ENCODE results near the gene SCFD2.

SCFD2 gene

DNA sequence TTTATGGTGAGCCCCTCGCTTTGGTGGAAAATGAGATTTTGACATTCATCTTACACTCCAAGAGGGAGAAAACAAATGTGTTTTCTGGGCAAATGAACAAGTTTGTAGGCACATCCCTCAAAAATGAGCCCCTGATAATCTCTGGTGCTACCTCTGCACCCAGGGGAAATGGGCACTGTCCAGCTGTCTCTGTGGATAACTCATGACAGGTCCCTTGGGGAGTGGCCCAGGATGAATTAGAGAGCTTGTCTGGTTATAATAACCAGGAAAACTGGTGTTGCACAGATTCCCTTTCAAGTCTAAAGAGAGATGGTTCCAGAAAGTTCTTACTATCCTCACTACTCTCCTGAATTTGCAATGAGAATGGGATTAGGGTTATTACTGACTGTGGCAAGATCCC, 496.2 kb downstream of the SCFD2 start:
- FAIRE-seq (no peak), DNase-seq (ENCODE audit: insufficient read length, low spot score) (no peak)

DNA sequence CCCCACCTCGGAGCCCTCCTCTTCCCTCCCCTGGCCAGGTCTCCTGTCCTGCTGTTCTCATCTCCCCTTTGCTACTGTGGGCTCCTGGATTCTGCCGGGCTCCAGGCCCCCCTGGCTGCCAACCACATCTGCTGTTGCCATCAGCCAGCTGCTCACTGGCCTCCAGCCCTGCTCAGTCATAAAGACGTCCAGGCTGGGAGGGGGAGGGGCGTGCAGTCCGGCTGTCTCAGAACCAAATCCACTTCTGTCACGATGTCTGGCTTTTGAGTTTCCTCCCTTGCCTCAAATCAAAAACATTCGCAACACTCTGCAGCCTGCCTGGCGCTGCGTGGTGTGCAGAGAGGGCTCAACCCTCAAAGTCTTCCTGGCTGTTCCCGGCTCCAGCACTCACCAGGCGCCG, 496.7 kb downstream of the SCFD2 start:
- FAIRE-seq (no peak), DNase-seq (ENCODE audit: insufficient read length, low spot score) (no peak)

GRCh38 chr4:52868133-52868532, 497.7 kb downstream of the SCFD2 start:
- FAIRE-seq (no peak), DNase-seq (ENCODE audit: insufficient read length, low spot score) (no peak)

GRCh38 chr4:52867163-52867562, 498.7 kb downstream of the SCFD2 start:
- FAIRE-seq (no peak), DNase-seq (ENCODE audit: insufficient read length, low spot score) (no peak)

DNA sequence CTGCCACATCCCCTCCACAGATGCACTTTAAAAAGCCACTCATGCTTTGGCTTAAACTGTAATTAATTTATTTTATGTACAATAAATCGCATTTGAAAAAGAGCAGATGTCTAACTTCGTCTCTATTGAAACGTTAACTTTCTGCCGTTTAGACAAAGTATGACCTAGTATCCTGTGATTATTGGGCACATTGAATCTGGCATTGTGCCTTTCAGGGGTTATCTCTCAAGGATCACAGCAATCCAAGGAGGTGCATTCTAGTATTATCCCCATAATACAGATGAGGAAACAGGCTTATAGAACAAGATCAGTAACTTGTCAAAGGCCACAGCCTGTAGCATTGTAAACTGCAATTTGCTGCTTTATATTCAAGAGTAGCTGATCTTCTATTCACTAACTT, 499.1 kb downstream of the SCFD2 start:
- FAIRE-seq (no peak), DNase-seq (ENCODE audit: insufficient read length, low spot score) (no peak)

- FAIRE-seq, result no peak
- DNase-seq (ENCODE audit: insufficient read length, low spot score), result no peak
These were observed 500.6 kb downstream of the SCFD2 start for GRCh38 chr4:52865300-52865699.

GRCh38 chr4:52864793-52865192, 501.1 kb downstream of the SCFD2 start:
- no peak for FAIRE-seq
- no peak for DNase-seq (ENCODE audit: insufficient read length, low spot score)

- FAIRE-seq, result no peak
These were observed 502.5 kb downstream of the SCFD2 start for GRCh38 chr4:52863324-52863723.

DNA sequence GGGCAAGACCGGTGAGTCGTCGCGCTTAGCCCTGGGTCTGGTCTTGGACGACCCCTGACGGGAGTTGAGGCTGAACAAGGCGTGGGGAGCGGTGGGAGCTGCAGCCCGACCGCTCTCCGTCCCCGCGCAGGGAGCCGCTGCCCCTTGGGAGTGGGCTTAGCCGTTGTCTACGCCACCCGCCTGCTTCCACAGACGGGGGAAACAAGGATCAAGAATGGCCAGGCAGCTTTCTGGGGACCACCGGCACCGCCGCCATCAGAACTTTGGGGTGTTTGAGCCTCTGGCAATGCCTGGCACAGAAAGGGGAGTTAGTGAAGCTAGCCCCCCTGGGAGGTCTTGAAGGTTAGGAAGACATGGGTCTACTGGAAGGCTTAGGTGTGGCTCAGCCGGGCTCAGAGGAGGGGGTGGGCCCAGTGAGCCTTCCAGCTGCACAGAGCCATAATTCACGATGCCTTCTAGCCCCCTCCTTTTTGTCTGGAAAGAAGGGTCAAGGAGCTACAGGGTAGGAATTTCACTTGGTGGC, 503.2 kb downstream of the SCFD2 start:
- FAIRE-seq, result no peak
- DNase-seq (ENCODE audit: insufficient read length, low spot score), result no peak

More at GRCh38 chr4:52863324-52863723, 502.5 kb downstream of the SCFD2 start:
- no peak for DNase-seq (ENCODE audit: insufficient read length, low spot score)

DNA sequence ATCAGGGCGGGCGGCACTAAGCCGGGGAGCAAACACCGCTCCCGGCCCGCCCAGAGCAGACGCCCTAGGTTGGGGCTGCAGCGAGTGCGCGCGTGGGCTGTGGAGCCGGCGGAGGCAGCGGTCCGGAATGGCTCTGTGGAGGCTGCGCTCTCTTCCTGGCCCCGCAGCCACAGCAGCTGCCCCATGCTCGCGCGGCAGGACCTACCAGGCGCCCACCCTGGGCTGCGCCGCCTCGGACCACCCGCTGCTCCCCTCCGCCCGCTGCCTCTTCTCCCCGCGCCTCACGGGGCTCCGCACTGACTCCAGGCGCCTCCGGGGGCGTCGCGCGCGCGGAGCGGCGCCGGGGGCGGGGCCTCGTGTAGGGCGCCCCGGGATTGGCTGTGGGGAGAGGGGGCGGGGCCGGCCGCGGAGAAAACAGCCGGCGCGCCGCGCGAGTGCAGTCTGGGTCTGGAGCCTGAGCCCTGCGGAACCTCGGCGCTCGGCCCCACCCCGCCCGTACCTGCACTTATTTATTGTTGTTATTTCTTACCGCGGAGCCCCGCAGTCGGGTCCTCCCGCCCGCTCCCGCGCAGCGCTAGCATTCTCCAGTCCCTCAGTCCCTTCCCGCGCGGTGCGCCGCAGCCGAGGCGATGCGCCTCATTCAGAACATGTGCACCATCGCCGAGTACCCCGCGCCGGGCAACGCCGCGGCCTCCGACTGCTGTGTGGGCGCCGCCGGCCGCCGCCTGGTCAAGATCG, 503.8 kb downstream of the SCFD2 start, which contains the start of gene RASL11B:
RASL11B (plus strand) TSS at position 439 of the 738 bp plus-strand sequence; CDS start at position 630, 191 bp downstream.
- DNase-seq (ENCODE audit: insufficient read length, low spot score) (peak; percentile 96), FAIRE-seq (peak; percentile 54)

DNA sequence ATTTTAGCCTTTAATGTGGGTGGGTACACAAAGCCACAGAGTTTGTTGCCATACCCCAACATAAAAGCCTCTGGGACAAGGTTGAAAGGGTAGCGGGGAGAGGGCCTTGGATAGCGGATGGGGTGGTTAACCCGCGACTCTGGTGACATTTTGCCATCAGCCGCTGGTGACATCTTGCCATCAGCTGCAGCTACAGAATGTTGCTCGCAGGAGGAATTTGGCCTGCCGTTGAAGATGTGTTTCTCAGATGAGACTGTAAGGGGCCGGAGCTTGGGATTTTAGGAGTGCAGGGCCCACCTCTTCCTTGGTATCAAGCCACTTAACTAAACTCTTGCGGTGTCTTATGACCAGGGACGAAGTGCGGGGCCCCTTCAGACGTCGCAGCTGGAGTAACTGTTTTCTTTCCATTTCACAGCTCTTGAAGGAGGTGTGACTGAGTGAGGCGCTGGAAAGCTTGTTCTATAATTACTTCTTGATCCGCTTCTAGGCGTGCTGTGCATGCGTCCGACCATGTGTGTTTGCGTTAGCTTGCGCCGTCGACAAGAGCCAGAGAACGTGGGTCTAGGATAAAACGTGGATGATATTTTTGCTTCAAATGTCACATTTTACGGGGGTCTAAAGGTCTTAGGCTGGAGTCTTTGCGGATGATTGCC, 504.6 kb downstream of the SCFD2 start:
- no peak for DNase-seq (ENCODE audit: insufficient read length, low spot score)
- FAIRE-seq, result no peak

DNA sequence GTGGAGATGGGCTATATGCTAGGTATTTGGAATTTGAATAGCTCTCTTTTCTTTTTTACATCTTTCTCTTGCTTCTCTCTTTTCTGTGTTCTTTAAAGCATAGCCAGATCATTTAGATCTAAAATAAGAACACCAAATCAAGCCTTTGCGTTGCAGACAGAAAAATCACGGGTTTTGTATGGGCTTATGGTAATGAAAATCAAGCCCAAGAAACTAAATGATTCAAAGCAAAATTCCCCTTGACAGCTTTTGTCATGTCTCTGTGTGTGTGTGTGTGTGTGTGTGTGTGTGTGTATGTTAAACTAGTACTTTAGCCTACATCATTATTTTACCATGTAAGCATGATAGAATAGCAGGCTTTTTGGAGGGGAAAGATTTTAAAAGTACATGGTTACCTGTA, 505.5 kb downstream of the SCFD2 start:
- FAIRE-seq (peak; percentile 26), DNase-seq (ENCODE audit: insufficient read length, low spot score) (no peak)

GRCh38 chr4:52856801-52857200, 509.1 kb downstream of the SCFD2 start:
- no peak for DNase-seq (ENCODE audit: insufficient read length, low spot score)
- FAIRE-seq, result no peak

DNA sequence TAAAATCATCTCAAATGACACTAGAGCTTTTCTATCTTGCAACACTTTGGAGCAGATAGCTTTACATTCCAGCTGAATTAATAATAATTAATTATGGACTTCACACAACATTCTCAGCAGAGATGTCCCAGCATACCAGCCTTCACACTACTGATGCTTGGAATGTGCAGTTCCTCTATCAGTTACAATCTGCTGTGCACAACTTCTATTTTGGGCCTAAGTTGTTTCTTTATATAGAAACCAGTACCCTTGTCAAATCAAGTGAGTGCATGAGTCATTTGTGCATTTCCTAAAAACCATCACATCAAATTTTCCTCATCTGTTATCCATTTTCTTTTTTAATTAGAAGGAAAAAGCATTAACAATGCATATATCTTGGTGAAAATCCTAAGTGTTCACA, 512.5 kb downstream of the SCFD2 start:
- DNase-seq (ENCODE audit: insufficient read length, low spot score) (no peak), FAIRE-seq (no peak)

GRCh38 chr4:52852711-52853110, 513.1 kb downstream of the SCFD2 start:
- no peak for FAIRE-seq
- DNase-seq (ENCODE audit: insufficient read length, low spot score), result no peak

DNA sequence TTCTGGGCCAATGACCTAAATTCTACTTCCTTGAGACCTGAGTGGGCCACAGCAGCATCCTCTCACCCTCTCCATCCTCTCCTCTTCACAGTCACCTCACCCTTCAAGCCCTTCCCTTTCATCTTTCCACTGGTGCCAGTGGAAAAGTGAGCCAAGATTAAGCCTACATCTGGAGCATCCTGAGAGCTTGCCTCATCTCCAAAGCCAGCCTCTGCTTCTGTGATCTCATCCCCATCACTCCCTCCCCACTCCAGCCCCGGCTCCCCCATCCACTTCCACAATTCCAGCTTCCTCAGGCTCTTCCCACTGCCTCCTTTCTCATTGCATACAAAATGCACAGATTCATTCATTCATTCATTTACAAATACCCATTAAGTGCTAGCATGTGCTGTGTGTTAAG, 513.8 kb downstream of the SCFD2 start:
- no peak for DNase-seq (ENCODE audit: insufficient read length, low spot score)
- FAIRE-seq, result no peak

DNA sequence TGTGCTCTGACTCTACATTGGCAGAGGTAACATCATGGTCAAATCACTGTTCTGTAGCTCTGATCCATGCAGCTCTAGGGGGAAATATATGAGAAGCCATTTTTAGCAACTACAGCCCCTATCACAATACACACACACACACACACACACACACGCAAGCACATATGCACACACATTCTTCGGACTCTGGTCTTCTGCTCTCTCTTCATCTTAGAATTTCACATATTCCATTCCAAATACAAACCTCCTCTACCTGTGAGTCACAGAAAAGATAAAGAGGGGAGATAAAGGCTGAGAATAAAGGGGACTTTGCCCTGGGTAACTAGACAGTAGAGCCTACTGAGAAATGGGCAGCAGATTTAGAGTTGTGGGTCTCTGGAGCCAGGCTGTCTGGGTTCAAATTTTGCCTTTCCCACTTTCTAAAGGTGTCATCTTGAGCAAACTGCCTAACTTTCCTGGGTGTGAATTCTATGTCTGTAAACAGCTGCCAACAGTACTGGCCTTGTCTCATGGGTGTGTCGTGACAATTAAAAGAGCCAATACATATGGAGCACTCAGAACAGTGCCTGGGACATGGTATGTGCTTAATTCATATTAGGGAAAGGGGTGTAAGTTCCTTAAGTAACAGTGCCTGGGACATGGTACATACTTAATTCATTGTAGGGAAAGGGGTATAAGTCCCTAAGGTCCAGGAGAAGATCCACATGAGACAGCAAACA, 515.3 kb downstream of the SCFD2 start:
- DNase-seq (ENCODE audit: insufficient read length, low spot score) (no peak), FAIRE-seq (no peak)

DNA sequence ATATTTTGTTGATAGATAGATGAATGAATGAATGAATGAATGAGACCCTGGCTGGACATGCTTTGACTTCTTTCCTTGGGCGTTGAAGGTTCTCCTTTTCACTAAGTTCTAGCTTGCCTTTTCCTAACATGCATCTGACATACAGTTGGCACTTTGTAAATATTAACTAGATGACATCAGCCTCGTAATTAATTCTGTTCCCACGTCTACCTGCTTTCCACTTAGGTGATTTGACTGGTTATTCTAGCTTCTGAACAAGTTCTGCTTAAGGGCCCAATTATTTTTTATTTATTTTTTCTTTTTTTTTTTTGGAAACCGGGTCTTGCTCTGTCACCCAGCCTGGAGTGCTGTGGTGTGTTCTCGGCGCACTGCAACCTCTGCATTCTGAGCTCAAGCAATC, 517.6 kb downstream of the SCFD2 start:
- DNase-seq (ENCODE audit: insufficient read length, low spot score) (no peak), FAIRE-seq (no peak)

GRCh38 chr4:52846502-52846901, 519.4 kb downstream of the SCFD2 start:
- DNase-seq (ENCODE audit: insufficient read length, low spot score), result no peak
- FAIRE-seq, result no peak

GRCh38 chr4:52844596-52844995, 521.3 kb downstream of the SCFD2 start:
- DNase-seq (ENCODE audit: insufficient read length, low spot score), result no peak
- FAIRE-seq, result no peak

- FAIRE-seq, result no peak
These were observed 521.9 kb downstream of the SCFD2 start for GRCh38 chr4:52843958-52844357.

More at GRCh38 chr4:52843958-52844357, 521.9 kb downstream of the SCFD2 start:
- no peak for DNase-seq (ENCODE audit: insufficient read length, low spot score)
